K562 (cell line): Measurements from ENCODE around the gene TCF12.

ENCODE experiments used
- NFE2L1 ChIP-seq: fragments of 450-650 bp; IDR thresholded peaks from 2 replicates; pipeline ENCODE4 v1.6.1; 2016; ENCODE audit warnings: missing genetic modification characterization, low read depth, mild to moderate bottlenecking, missing compliant biosample characterization, moderate library complexity, borderline replicate concordance
- POLR2AphosphoS2 ChIP-seq: IDR thresholded peaks from 2 replicates; pipeline ENCODE4 v1.6.1; 2012; ENCODE audit warnings: low read length, improper control_type of control experiment
- ZNF436 ChIP-seq: fragments of 250-450, 450-650 bp; sonication (Bioruptor Pico); formaldehyde crosslinking; IDR thresholded peaks from 2 replicates; pipeline ENCODE4 v1.7.0; 2020; ENCODE audit warnings: mild to moderate bottlenecking
- TF ChIP-seq, protein P1 (sequence below): sonication (generic); formaldehyde crosslinking; IDR thresholded peaks from 2 replicates; pipeline ENCODE4 v1.9.0; 2022; ENCODE audit warnings: mild to moderate bottlenecking, missing genetic modification reagents

DNA sequence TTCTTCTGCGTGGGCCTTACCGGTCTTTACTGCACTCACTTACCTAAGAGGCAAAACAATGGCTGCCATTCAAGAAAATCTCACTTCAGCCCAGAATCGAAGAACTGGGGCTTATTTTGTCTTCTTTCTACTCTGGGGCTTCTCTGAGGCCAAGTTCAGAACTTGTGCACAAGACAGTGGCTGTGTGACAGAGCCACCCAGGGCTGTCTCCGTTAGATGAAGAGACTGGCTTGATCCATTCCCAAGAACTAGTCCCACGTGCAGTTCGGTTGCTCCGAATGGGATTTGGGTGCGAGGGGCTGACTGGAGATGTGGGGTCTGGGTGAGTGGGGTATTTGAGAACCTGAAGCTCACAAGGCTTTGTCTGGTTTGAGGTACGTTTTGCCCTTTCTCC lies 795 bp upstream of the TCF12 start:
- TF ChIP-seq, protein P1, sequence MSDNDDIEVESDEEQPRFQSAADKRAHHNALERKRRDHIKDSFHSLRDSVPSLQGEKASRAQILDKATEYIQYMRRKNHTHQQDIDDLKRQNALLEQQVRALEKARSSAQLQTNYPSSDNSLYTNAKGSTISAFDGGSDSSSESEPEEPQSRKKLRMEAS = no peak
- no peak for TF ChIP-seq POLR2AphosphoS2
- TF ChIP-seq ZNF436 (CRISPR knock-in tag) = no peak
- TF ChIP-seq NFE2L1 (tag) = no peak
